GM21390 (cell line): ENCODE results near the gene DSCAML1.
"Not testable (repeated sequence)": the region's sequence is repeated elsewhere in the genome, so short reads cannot be mapped to it uniquely, and the experiment has no call there.

Experiments used
- ATAC-seq: cut with Tn5 transposase; IDR thresholded peaks from one replicate; pipeline ENCODE4 v1.9.1; 2021; ENCODE audit not compliant: unreplicated experiment

Gene DSCAML1

DNA sequence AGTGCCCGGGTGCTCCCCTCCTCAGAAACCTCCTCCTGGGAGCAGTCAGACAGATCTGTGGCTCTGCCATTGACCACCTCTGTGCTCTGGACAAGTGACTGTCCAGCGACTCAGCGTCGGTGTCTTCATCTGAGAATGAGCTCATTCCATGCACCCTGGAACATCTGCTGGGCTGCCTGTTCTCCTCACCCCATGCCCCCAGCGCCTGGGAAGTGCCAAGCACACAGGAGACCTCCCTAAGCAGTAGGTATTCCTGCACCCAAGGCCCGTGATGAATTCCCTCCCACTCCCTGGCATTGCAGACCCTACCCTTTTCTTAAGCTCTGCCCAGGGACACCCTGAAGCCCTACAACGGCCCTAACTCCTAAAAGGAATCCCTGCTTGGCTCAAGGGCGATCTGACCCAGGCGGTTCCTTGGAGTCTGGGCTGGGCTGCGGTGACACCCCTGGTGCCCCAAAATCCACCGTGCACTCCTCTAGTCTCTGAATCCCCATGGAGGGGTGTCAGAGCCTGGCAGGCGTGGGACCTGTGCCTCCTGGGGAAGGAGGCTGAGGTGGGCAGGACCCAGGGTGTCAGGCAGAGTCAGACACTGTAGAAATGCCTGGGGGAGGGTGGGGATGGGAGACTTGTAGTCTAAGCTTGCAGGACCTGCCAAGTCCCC is 377.4 kb downstream of the DSCAML1 start:
- ATAC-seq, result no peak

DNA sequence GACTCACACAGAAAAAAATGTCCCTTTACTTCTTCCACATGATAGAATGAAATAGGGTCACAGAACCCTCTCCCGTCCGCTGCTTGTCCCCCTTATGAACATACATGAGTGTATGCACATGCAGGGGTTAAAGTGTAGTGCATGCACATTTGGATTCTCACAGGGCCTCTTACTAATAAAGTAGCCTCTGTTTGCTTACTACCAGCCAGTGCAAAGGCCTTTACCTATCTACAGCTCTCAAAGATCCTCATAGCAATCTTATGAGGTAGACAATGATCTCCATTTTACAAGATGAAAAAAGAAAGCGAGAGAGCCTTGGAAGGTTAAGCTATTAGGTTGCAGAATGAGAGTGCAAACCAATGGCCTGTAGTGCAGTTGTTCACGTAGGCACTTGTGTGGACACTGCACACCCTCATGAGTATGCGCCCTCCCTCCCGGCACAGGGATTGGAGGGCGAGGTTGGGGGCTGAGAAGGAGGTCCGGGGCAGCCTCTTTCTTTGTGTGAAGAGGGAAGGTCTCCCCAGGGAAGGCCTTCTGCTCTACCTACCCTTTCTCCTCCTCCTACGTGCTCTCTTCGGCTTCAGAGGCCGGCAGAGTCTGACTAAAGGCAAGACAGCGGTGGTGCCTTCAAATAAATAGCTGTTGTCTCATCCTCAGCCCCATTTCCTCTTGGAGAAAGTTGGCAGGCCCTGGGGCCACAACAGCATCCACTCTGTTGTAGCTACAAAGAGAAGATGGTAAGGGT is 378.1 kb downstream of the DSCAML1 start:
- ATAC-seq, result no peak

DNA sequence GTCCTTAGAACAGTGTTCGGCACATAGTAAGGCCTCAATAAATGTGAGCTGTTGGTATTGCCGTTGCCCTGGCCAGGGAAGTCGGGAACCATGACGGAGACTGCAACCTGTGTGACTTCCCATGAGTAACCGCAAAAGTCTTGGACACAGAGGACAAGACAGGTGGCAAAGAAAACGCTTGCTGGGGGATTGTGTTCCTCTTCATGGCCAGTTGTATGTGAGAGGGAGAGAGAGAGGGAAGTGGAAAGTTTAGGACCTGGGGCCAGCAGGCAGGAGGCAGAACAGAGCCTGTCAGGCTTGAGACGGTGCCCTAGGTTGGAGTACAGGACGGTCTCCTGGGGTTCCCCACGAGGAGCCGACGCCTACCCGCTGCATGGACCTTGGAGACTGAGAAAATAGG is 379.2 kb downstream of the DSCAML1 start:
- no peak for ATAC-seq

DNA sequence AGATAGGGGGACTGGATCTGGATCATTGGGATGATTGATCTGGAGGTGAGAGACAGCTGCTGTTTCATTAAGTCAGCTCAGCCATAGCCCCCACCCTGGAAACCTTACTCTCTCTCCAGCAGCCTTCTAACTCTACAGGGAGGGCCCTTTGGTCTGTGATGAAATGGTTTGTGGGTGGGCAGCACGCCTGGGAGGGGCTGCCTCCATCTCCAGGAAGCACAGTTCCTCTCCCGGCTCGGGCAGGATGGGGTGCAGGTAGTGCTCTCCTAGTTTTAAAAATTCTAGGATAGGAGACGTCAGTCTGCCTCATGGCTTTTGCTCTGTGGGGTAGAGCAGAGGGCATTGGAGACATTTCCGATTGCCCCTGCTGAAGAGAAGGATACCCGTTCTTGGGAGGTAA is 379.7 kb downstream of the DSCAML1 start:
- ATAC-seq, result no peak

DNA sequence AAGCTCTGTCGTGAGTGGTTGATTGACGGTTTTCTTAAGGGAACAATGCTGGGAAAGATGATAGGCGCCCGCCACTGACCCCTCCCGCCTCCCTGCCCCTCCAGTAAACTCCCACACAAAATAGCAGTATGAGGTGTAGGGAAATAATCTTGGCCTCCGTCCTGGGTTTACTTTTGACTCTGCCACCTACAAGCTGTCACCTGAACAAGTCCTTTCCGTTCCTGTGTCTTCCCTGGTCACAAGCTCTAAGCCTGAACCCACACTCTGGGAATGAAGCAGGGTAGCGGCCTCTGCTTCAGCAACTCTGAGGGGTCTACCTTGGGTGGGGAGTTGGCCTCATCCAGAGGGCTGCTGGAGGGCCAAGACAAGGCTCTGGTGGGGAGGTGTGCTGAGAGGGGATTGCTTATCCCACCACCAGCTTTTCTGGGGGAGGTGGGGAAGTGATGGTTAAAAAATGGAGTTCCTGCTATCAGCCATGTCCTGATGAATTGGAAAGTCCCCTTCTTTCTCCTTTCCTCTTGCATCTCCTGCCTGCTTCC is 381.6 kb downstream of the DSCAML1 start:
- no peak for ATAC-seq

DNA sequence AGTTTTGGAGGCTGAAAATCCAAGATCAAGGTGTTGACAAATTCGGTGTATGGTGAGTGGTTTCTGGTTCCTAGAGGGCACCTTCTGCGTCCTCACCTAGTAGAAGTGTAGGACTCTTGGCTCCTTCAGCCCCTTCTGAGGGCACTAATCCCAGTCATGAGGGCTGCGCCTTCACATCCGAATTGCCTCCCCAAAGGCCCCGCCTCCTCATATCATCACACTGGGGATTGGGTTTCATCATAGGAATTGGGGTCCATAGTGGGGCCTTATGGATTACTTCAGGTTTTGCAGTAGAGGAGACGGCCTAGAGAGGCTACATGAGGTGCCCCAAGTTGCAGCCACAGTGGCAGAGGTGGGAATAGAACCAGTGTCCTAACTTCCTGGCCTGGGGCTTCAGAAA is 382.3 kb downstream of the DSCAML1 start:
- no peak for ATAC-seq

DNA sequence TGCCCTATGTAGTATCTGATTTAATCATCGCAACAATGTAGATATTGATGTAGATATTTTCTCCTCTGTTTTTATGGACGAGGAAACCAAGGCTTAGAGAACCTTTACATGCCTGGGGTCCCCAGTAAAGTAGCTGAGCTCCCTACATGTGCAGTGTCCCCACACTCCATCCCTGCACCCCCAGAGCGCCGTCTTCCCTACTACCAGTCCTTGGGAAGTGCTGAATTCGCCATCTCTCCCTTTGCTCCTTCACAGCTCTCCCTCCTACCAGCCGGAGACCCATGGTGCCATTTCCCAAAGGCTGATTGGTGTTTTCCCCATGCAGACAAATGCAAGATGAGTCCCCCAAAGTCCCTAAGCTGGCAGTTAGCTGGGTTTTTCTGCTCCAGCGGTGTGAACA is 383.4 kb downstream of the DSCAML1 start:
- ATAC-seq, result no peak

DNA sequence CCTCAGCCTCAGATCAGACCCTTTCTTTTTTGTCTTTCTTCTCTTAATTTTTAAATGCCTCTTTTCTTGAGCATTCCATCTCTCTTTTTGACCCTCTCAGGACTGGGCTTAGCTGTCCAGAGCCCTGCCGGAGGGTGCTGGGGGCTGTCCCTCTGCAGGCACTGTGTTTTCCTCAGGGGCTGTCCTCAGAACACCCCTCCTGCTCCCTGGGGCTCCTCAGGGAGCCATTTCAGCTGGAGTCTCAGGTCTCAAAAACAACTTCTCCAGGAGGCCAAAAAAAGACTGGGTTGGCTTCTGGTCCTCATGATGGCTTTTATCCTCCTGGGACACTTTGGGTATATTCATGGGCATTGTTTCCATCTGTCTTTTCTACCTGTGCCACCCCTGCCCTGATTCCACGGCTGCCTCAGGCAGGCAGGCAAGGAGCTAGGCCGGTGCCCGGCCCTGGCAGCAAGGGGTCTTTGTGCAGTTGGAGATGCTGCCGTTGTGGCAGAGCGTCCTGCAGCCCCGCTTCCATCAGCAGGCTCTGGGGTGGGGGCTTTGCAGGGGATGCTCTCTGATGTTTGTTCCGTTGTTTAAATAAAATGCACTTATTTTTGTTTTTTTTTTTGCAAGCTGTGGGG is 384.3 kb downstream of the DSCAML1 start:
- ATAC-seq, result no peak

DNA sequence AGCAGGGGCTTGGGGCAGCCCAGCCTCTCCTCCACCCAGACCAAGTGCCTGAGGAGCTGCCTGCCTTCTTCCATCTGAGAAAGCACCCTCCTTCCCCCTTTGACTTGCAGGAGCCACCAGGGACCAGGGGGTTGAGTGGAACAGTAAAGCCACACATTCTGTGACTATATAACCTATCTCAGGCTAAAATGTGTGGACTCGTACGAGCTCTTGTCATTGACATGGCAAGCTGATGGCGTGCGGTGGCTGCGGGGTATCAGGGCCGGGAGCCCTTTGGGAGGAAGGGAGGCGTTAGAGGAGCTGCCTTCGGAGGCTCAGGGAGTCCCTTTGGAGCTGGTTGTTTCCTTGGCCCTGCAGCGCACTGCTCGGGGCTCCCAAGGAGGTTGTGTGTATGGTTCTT is 384.8 kb downstream of the DSCAML1 start:
- ATAC-seq, result no peak

DNA sequence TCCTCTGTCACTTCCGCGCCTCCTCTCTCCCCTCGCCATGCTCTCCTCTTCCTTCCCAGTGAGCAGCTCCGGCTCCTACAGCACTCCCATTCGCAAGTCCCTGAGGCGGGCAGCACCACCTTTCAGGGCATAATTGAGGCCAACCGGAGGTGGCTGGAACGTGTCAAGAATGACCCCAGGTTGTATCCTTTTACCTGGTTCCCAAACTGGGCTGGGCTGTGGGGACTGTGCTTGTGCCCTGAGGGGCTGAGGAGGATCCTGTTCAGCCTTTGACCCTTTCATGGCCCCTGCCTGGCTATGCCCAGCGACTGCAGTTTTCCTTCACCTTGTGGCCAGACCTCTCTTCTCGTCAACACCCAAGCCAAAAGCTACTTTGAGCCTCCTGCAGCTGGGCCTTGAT is 385.3 kb downstream of the DSCAML1 start:
- ATAC-seq, result no peak

DNA sequence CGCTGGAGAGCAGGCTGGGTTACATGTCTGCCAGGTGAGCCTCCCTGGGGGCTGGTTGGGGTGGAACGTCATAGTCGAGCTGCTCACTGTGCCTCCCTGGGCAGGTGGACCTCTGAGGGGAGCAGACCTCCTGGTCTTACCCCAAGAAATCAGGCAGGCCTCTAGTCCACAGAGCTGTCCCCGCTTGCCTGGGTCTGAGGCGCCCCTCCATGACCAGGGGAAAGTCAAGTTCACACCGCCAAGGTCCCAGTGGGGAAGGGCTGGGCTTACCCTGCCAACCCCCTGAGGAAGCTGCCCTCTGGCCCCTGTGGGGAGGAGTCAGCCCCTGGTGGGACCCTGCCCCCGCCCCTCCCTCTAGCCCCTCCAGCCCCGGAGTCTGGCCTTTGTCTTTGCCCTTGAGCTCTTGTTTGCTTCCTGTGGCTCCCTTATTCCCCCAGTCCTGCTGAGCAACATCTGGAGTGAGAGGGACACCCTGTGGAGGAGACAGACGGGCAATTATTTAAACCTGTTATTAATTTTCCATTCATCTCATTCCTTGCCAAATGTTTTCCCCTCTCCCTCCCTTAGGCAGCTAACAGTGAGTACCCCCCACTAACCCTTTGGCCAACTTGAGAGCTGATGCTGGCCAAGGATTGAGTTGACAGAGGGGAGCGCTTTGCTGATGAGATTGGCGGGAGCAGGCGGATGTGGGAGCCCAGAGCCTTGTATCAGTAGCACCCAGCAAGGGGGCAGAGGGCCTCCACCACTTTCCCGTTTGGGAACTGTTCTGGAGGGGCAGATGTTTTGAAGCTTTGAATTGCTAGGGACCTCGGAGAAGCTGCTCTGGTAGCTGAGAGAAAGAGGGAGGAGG is 385.9 kb downstream of the DSCAML1 start:
- ATAC-seq, result no peak

DNA sequence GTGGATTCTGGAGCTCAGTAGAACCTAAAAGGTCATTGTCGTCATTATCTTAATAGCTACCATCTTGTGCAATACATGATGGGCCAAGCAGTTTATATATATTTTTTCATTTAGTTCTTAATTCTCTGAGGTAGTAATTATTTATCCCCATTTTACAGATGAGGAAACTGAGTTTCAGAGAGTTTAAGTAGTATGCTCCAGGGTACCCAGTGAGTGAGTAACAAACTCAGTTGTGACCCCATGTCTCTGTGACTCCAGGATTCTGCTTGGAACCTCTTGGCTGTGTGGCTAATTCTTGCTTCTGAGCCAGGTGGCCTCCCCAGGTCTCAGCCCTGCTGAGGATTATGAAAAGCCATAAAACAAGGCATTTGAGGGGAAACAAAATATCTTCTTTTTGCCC is 386.8 kb downstream of the DSCAML1 start:
- ATAC-seq, result no peak

DNA sequence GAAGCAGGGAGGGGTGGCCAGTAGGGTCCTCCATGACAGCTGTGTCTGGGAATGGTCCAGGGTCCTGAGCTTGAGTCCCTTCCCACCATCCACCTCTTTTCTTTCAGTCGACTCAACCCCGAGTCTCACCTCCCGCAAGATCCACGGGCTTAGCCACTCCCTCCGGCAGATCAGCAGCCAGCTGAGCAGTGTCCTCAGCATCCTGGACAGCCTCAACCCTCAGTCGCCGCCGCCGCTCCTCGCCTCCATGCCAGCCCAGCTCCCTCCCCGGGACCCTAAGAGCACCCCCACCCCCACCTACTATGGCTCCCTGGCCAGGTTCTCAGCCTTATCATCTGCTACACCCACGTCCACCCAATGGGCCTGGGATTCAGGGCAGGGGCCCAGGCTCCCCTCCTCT is 387.5 kb downstream of the DSCAML1 start:
- no peak for ATAC-seq

DNA sequence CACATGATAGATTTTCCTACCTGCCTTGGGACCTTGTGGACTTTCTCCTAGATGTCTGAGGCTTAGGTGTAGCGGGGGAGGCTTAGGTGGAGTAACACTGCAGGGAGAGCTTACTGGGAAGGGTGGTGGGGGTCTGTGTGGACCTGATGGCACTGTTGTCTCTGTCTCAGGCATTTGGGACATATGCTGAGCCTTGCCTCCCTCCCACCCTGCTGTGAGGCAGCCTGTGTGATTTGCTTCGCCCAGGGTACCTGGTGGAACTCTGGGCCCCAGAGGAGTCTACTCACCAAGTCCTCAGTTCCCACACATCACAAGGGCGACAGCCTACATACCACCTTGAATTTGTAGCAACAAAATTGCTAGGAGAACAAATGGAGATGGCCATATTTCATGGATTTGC is 388.7 kb downstream of the DSCAML1 start:
- no peak for ATAC-seq

DNA sequence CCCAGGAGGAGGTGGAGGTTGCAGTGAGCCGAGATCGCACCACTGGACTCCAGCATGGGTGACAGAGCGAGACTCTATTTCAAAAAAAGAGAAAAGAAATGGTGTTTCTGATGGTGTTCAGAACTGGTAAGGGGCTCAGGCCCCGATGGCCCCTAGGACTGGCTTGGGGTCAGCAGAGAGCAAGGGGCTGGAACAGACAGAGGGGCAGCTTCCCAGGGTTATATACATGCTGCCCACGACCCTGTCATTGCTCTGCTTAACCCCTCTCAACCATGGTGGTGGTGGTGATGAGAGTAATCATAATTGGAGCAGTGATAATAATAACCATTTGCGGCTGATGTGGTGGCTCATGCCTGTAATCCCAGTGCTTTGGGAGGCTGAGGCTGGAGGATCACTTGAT is 390.0 kb downstream of the DSCAML1 start:
- no peak for ATAC-seq

DNA sequence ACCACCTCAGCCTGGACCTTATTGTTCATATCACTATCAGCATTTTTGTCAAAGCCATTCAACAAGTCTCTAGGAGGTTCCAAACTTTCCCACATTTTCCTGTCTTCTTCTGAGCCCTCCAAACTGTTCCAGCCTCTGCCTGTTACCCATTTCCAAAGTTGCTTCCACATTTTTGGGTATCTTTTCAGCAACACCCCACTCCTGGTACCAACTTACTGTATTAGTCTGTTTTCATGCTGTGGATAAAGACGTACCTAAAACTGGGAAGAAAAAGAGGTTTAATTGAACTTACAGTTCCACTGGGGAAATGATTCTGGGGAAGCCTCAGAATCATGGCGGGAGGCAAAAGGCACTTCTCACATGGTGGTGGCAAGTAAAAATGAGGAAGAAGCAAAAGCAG is 391.1 kb downstream of the DSCAML1 start:
- not testable (repeated sequence) for ATAC-seq

DNA sequence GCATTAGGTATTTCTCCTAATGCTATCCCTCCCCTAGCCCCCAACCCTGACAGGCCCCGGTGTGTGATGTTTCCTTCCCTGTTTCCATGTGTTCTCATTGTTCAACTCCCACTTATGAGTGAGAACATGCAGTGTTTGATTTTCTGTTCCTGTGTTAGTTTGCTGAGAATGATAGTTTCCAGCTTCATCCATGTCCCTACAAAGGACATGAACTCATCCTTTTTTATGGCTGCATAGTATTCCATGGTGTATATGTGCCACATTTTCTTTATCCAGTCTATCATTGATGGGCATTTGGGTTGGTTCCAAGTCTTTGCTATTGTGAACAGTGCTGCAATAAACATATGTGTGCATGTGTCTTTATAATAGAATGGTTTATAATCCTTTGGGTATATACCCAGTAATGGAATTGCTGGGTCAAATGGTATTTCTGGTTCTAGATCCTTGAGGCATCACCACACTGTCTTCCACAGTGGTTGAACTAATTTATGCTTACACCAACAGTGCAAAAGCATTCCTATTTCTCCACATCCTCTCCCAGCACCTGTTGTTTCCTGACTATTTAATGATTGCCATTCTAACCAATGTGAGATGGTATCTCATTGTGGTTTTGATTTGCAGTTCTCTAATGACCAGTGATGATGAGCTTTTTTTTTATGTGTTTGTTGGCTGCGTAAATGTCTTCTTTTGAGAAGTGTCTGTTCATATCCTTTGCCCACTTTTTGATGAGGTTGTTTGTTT is 397.7 kb downstream of the DSCAML1 start:
- not testable (repeated sequence) for ATAC-seq

DNA sequence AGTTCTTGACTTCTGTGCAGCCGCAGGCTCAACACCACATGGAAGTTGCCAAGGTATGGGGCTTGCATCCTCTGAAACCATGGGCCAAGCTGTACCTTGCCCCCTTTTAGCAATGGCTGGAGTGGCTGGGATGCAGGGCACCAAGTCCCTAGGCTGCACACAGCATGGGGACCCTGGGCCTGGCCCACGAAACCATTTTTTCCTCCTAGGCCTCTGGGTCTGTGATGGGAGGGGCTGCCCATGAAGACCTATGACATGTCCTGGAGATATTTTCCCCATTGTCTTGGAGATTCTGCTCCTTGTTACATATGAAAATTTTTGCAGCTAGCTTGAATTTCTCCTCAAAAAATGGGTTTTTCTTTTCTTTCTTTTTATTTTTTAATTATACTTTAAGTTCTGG is 398.4 kb downstream of the DSCAML1 start:
- ATAC-seq, result not testable (repeated sequence)

DNA sequence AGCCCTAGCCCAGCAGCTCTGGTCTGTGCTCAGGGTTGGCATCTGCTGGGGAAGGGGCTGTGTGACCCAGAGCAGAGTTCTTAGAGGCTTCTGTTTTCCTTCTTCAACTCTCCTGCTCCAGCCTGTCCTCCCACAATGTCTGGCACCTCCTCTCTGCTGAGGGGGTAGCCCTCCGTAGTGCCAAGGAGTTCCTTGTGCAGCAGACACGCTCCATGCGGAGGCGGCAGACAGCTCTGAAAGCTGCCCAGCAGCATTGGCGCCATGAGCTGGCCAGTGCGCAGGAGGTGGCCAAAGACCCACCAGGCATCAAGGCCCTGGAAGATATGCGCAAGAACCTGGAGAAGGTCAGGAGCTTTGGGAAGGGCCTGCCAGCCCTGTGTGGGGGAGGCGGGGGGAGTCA is 400.0 kb downstream of the DSCAML1 start:
- ATAC-seq, result no peak

DNA sequence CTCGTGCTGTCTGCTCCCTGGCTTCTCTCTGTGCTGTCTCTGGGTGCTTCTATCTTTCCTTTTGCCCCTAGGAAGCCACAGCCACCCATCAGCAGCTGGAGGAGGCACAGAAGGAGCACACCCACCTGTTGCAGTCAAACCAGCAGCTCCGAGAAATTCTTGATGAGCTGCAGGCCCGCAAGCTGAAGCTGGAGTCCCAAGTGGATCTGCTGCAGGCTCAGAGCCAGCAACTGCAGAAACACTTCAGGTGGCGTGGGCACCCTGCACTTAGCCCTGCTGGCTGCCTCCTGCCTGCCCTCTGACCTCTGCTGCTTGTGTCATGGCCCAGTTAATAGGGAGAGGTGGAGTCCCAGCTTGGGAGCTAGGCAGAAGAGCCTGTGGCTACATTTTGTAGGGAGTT is 401.5 kb downstream of the DSCAML1 start:
- ATAC-seq, result no peak
